GM11168 (cell line): Measurements from ENCODE around the gene TBC1D8.

Experiments used
- in situ Hi-C: fragments of 300-500 bp; cut with MboI; formaldehyde crosslinking; loops from one replicate; pipeline ENCODE4 v1.12.0; 2022; ENCODE audit warnings: low sequenced_read_pairs; ENCODE audit not compliant: unreplicated experiment

TBC1D8 gene

DNA sequence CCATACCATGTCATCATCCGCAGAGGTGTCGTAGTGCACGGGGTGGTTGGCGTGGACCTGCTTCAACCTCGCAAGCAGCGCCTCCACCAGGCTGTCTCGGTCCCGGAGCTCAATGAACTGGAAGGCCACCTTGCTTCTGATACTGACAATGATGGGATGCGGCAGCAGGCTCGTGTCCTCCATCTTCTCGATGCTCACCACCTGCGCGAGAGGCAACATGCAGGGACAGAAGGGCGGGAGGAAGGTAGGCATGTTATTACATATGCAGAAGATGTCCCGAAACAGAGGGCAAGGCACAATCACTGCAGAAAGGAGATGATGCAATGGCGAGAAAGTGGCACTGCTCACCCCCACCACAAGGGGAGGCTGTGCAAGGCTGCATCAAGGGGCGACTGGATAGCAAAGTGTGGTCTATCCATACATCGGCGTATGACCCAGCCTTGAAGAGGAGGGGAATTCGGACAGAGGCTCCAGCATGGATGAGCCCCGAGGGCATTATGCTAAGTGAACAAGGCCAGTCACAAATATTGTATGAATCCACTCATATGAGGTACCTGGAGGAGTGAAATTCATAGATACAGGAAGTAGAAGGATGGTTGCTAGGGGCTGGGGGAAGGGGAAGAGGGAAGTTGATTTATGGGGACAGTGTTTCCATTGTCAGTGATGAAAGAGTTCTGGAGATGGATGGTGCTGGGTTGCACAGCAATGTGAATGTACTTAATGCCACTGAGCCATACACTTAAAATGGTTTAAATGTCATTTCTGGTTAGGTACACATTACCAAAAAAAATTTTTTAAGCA is 112.5 kb downstream of the TBC1D8 start:
- in situ Hi-C loops: no loop called here

DNA sequence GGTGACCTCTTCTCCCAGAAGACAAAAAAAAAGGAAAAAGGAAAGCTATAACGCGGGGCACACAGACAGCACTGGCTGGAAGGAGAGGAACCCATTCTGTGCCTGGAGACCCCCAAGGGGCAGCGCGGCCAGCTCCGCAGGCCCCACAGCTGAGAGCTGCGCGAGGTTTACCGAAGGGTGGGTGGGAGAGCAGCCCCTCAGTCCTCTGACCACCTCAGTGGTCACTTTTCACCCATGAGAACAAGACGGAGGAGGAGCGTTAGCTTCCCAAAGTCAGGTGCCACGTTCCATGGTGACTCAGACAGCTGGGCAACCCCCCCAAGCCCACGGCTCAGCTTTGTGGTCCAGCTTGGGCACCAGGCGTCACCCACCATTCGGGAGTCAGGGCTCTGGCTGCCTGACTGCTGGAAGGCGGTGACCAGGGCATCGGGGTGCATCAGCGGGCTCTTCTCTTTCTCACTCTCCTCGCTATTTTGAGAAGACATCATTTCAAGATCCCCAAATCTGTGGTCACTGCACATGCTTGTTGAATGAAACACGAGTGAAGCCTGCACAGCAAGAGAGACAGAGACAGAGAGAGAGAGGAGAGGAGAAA is 113.9 kb downstream of the TBC1D8 start:
- in situ Hi-C loops: no loop called here

DNA sequence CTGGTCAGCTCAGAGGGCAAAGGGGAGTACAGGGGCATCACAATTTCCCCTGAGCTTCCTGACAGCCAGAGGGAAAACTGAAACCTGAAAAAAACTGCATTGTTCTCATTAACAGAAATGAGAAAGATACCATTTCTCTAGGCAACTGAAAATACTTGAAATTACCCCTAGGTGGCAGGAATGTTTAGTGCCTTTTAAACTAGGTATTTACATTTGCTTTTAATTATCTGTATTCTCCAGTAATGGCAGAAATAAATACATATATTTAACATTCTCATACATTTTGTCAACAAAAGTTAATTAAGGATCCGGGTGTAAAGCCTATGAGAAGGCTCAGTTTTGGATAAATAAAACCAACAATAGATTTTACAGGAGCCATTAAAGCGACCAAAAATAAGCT is 114.6 kb downstream of the TBC1D8 start:
- in situ Hi-C loops: no loop called here

GRCh38 chr2:101032084-101032776 is 119.0 kb downstream of the TBC1D8 start:
- in situ Hi-C loops: no loop called here

DNA sequence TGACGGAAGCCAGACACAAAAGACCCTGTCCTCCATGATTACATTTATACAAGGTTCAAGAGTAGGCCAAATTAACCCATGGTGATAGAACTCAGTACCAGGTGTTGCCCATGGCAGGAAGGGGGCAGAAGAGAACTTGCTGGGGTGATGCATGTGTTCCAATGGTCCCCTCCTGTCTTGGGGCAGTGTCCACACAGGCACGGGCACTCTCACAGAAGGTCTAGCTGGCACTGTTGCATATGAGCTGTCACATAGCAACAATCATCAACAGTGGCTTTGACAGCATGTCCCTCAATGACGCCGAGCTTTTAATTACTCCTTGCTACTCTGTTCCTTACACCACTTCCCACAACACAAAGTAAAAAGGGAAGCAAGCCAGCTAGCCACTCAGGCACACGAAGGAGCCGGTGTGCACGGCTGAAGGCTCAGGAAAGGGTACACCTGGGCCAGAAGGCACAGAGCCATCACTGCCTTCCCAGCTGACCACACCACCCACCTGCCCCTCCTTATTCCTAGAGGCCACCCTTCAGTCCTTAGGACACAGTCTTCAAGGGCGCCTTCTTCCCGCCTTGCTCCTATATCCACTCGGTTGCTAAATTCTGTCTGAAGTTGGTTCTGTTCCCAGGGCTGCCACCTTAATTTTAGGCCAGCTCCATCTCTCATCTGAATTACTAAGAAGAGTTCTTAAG is 120.2 kb downstream of the TBC1D8 start:
- in situ Hi-C loops: no loop called here

DNA sequence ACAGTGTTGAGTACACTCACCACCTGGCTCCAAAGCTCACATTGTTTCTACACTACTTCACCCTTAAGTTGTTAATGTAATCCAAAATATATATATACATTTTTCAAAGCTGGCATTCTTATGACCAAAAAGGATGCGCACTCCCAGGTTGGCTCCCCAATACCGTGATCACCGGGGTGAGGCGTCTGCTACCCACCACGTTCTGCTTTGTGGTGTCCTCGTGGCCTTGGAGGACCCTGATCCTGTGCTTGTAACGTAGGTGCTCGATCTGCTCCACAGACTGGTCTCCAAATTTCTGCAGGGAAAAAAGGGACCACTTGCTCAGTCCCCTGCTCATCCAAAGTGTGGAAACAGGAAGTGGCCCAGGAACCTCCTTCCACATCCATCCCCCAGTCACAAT is 123.3 kb downstream of the TBC1D8 start:
- in situ Hi-C loops: no loop called here

DNA sequence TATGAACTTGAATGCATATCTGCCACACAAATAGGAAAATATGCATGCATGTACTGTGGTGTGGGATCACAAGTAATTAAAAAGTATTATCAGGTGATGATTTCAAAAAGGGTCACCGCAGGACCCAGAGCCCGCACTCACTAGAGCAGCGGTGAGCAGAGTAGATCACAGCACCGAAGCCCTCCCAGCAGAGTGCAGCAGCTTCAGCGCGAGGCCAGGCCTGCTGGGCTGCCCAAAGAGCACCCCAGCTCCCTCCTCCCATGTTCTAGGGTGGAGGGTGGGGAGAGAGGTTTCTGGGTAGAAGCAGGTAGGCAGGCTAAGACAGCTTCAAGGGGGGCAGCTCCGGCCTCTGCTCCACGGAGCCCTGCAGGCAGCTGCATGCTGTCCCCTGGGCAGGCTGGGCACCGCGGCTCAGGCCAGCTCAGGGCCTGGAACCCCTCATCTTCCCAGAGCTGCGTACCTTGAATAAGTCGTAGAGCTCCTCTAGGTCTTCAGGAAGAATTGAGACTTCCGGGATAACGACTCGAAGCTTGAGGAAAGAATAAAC is 124.2 kb downstream of the TBC1D8 start:
- in situ Hi-C loops: no loop called here

GRCh38 chr2:101026253-101026701 is 124.9 kb downstream of the TBC1D8 start:
- in situ Hi-C loops: no loop called here

- in situ Hi-C loops: no loop called here
Measured at GRCh38 chr2:101025561-101025960, 125.6 kb downstream of the TBC1D8 start.

DNA sequence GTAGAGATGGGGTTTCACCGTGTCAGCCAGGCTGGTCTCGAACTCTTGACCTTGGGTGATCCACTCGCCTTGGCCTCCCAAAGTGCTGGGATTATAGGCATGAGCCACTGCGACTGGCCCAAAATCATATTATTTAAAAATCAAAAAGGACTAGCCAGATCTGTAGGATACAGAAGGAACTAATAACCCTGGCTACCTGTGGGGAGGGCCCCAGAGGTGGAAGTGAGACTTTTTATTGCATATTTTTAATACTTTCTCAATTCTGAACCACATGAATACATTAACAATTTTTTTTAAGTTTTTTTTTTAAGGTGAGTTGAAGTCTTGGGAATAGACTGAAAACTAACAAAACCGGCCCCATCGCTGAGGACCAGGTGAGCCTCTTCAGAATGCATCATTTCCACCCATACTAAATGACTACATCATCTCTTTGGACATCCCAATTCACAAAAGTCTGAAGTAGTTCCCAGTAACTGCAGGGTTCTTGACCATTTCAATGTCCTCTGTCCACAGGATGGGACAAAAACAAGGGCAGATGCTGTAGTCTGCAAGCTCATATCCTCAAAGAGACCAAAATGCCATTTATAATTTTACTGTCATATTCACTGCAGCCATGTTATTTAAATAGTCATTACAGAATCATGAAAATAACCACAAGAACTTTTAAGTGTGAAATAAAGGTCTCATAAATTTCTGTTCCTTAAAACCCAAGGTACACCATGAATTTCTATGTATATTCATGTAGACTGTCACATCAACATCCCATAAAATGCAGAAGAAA is 127.7 kb downstream of the TBC1D8 start:
- in situ Hi-C loops: no loop called here

- in situ Hi-C loops: no loop called here
Measured at GRCh38 chr2:101022221-101022620, 129.0 kb downstream of the TBC1D8 start.

GRCh38 chr2:101018934-101019333 is 132.2 kb downstream of the TBC1D8 start:
- in situ Hi-C loops: no loop called here

DNA sequence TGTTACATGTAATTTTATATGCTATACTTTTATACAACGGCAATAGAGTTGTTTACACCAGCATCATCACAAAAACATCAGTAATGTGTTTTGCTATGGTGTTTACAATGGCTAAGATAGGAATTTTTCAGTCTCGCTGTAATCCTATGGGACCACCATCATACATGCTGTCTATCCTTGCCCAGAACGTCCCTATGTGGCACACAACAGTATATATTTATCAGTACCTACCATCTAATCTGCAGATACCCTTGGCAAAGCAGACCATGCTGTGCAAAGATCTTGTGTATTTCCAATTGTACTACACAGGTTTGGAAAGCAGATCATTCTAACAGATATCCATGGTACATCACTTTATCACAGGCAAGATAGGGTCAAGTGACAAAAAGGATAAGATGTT is 133.8 kb downstream of the TBC1D8 start:
- in situ Hi-C loops: no loop called here

GRCh38 chr2:101014264-101014857 is 136.8 kb downstream of the TBC1D8 start:
- in situ Hi-C loops: no loop called here

DNA sequence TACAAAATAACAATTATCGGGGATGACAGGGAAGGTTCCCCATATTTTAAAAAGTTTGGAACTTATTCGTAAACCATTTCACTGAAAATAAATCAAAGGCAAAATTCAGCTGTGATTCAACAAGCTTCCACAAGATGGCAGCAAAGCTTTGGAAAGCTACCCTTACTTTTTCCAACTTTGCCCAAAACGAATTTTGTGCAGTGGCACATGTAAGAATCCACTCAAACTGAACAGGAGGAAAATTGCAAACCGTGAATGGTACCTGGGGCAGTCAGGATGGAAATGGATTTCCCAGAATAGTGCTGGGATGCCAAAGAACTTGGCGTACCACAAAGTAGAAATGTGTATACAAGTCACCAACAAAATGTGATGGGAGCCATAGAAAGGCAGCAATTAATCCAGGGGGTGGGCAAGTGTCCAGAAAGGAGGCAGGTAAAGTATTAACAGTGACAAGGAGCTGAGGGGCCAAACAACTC is 138.4 kb downstream of the TBC1D8 start:
- in situ Hi-C loops: no loop called here

DNA sequence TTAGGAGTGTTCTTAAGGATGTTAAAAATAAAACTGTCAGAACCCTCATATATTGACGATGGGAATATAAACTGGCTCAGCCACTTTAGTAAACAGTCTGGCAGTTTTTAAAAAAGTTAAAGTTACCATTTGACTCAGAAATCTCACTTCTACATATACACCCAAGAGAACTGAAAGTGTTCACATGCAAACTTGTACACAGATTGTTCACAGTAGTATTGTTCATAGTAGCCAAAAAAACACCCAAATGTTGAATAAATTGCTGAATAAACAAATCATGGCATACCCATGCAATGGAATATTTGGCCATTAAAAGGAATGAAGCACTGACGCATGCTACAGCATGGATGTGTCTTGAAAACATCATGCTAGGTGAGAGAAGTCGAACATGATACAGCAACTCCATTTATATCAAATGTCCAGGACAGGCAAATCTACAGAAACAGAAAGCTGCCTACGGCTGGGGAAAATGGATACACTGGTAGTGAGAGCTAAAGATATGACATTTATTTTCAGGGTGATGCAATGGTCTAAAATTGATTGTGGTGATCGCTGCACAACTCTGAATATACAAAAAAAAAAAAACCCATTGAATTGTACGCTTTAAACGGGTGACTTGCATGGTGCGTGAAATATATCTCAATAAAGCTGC is 139.0 kb downstream of the TBC1D8 start:
- in situ Hi-C loops: no loop called here

DNA sequence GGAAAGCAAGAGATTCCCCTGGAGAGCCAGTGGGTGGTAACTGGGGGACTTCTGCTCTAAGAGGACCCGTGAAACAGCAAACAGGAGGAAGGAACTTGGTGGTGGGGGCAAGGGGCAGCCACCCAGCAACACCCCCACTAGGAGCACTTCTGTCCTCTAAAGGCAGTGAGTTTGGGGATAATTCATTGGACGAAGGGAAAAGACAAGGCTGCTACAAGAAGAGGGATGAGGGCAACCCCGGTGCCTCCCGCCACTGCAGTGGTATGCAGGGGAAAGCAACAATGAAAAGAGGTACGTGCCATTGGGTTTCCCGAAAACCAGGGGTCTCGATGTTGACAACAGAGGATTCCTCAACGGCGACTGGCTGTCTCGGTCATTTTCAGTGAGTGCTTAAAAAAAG is 140.0 kb downstream of the TBC1D8 start:
- in situ Hi-C loops: no loop called here

- in situ Hi-C loops: loop anchor here (10.0 kb wide), 1 partner anchor 147 kb away; the partner anchor contains the start of gene TBC1D8
Measured at GRCh38 chr2:101007415-101008345, 143.5 kb downstream of the TBC1D8 start.
